ENCODE data around the gene SCYL1. TPM values are rescaled to one million over a fixed set of nuclear protein-coding genes. Genes with fewer than 3 reads are reported as not detected.
A peak's percentile ranks its signal among the peaks of the same experiment; 100 is the strongest.

SCYL1 gene
- total RNA-seq, 1 donor from 2014 or later: 74.4 TPM

DNA sequence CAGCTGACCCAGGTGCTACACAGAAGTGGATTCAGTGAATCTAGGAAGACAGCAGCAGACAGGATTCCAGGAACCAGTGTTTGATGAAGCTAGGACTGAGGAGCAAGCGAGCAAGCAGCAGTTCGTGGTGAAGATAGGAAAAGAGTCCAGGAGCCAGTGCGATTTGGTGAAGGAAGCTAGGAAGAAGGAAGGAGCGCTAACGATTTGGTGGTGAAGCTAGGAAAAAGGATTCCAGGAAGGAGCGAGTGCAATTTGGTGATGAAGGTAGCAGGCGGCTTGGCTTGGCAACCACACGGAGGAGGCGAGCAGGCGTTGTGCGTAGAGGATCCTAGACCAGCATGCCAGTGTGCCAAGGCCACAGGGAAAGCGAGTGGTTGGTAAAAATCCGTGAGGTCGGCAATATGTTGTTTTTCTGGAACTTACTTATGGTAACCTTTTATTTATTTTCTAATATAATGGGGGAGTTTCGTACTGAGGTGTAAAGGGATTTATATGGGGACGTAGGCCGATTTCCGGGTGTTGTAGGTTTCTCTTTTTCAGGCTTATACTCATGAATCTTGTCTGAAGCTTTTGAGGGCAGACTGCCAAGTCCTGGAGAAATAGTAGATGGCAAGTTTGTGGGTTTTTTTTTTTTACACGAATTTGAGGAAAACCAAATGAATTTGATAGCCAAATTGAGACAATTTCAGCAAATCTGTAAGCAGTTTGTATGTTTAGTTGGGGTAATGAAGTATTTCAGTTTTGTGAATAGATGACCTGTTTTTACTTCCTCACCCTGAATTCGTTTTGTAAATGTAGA is 24.3 kb upstream of the SCYL1 start:
- Histone ChIP-seq H3K27me3 (no peaks in the 10 kb centered on the region), H3K27ac (peak overlapping the region; percentile 100), H3K9me3 (no peaks in the 10 kb centered on the region), H3K36me3 (peaks cover 46% of the 10 kb centered on the region), H3K4me3 (peak overlapping the region; percentile 79), H3K4me1 (peaks cover 24% of the 10 kb centered on the region)
- no peak for ATAC-seq
- no peak for TF ChIP-seq CTCF (IDR thresholded peaks at IDR 0.05)
- intact Hi-C loops (cut with DNase I): loop anchor here (5.0 kb wide), 1 partner anchor 73 kb away; no protein-coding TSS in a partner anchor
- peak; percentile 70 for DNase-seq

GRCh38 chr11:65501186-65501471 is 23.8 kb upstream of the SCYL1 start:
- Histone ChIP-seq H3K27ac (peak overlapping the region; percentile 100), H3K36me3 (peaks cover 51% of the 10 kb centered on the region)

DNA sequence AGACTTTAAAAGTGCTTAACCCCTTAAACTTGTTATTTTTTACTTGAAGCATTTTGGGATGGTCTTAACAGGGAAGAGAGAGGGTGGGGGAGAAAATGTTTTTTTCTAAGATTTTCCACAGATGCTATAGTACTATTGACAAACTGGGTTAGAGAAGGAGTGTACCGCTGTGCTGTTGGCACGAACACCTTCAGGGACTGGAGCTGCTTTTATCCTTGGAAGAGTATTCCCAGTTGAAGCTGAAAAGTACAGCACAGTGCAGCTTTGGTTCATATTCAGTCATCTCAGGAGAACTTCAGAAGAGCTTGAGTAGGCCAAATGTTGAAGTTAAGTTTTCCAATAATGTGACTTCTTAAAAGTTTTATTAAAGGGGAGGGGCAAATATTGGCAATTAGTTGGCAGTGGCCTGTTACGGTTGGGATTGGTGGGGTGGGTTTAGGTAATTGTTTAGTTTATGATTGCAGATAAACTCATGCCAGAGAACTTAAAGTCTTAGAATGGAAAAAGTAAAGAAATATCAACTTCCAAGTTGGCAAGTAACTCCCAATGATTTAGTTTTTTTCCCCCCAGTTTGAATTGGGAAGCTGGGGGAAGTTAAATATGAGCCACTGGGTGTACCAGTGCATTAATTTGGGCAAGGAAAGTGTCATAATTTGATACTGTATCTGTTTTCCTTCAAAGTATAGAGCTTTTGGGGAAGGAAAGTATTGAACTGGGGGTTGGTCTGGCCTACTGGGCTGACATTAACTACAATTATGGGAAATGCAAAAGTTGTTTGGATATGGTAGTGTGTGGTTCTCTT is 23.2 kb upstream of the SCYL1 start:
- H3K36me3 ChIP-seq: peaks cover 56% of the 10 kb centered on the region
- no peaks in the 10 kb centered on the region for H3K9me3 ChIP-seq
- intact Hi-C loops (cut with DNase I): loop anchor here (5.0 kb wide), 1 partner anchor 74 kb away; no protein-coding TSS in a partner anchor
- H3K27ac ChIP-seq: peak overlapping the region; percentile 100
- H3K4me1 ChIP-seq: peaks cover 24% of the 10 kb centered on the region
- H3K4me3 ChIP-seq: peak overlapping the region; percentile 79
- H3K27me3 ChIP-seq: no peaks in the 10 kb centered on the region
- ATAC-seq (no peak), DNase-seq (no peak)
- no peak for TF ChIP-seq CTCF (IDR thresholded peaks at IDR 0.05)

More at GRCh38 chr11:65501186-65501471, 23.8 kb upstream of the SCYL1 start:
- H3K4me3 ChIP-seq: peak overlapping the region; percentile 79
- no peaks in the 10 kb centered on the region for H3K9me3 ChIP-seq
- ATAC-seq (no peak), DNase-seq (no peak)
- H3K4me1 ChIP-seq: peaks cover 24% of the 10 kb centered on the region
- TF ChIP-seq CTCF (IDR thresholded peaks at IDR 0.05): no peak
- intact Hi-C loops (cut with DNase I): loop anchor here (5.0 kb wide), 1 partner anchor 74 kb away; no protein-coding TSS in a partner anchor
- H3K27me3 ChIP-seq: no peaks in the 10 kb centered on the region

GRCh38 chr11:65502274-65502554 is 22.7 kb upstream of the SCYL1 start:
- no peaks in the 10 kb centered on the region for H3K9me3 ChIP-seq
- peaks cover 58% of the 10 kb centered on the region for H3K36me3 ChIP-seq
- intact Hi-C loops (cut with DNase I): loop anchor here (5.0 kb wide), 1 partner anchor 75 kb away; no protein-coding TSS in a partner anchor
- H3K4me1 ChIP-seq: peaks cover 25% of the 10 kb centered on the region
- H3K27ac ChIP-seq: peak overlapping the region; percentile 100
- no peak for TF ChIP-seq CTCF (IDR thresholded peaks at IDR 0.05)
- no peaks in the 10 kb centered on the region for H3K27me3 ChIP-seq
- ATAC-seq (no peak), DNase-seq (no peak)
- H3K4me3 ChIP-seq: peak overlapping the region; percentile 79

- H3K27ac ChIP-seq: peak overlapping the region; percentile 100
Measured at GRCh38 chr11:65502555-65503367, 22.1 kb upstream of the SCYL1 start.

More at GRCh38 chr11:65502555-65503367, 22.1 kb upstream of the SCYL1 start:
- Histone ChIP-seq H3K36me3 (peaks cover 58% of the 10 kb centered on the region), H3K4me1 (peaks cover 30% of the 10 kb centered on the region), H3K4me3 (peak overlapping the region; percentile 79), H3K9me3 (no peaks in the 10 kb centered on the region), H3K27me3 (no peaks in the 10 kb centered on the region)
- DNase-seq (no peak), ATAC-seq (no peak)
- intact Hi-C loops (cut with DNase I): loop anchor here (5.0 kb wide), 1 partner anchor 75 kb away; no protein-coding TSS in a partner anchor
- TF ChIP-seq CTCF (IDR thresholded peaks at IDR 0.05): no peak
